Measurements from ENCODE around the gene SPTB. TPM values are rescaled to one million over a fixed set of nuclear protein-coding genes. Genes with fewer than 3 reads are reported as not detected.

Gene SPTB
- total and polyA plus RNA-seq, 9 donors, result 0.28 to 1.4 (median 0.68) TPM

- Histone ChIP-seq H3K27me3 (no peaks in the 10 kb centered on the region), H3K36me3 (no peaks in the 10 kb centered on the region), H3K9me3 (no peaks in the 10 kb centered on the region), H3K4me1 (ENCODE audit: insufficient read depth) (no peaks in the 10 kb centered on the region), H3K27ac (no peak overlapping the region), H3K4me3 (no peak overlapping the region)
- 77 to 84% (median 79%) methylated on average over 4 of the region's 4 CpGs for WGBS, 3 donors
- no peak for DNase-seq
- TF ChIP-seq CTCF (IDR thresholded peaks at IDR 0.05) (no peak), POLR2A (IDR thresholded peaks at IDR 0.05) (no peak), EP300 (IDR thresholded peaks at IDR 0.05) (no peak)
- intact Hi-C loops (cut with DNase I), result loop anchor here in 2 of 4 donors (5.0 kb wide), 2 partner anchors 151 to 161 kb away; partner anchors contain the start of gene RAB15 (in 1 of the 2)
Observed at GRCh38 chr14:64821651-64822050, 58.1 kb downstream of the SPTB start.

- no peaks in the 10 kb centered on the region for H3K27me3 ChIP-seq
- no peak overlapping the region for H3K27ac ChIP-seq
- no peaks in the 10 kb centered on the region for H3K36me3 ChIP-seq
- H3K9me3 ChIP-seq, result no peaks in the 10 kb centered on the region
- 76 to 88% (median 82%) methylated on average over 9 of the region's 9 CpGs for WGBS, 3 donors
- TF ChIP-seq EP300 (IDR thresholded peaks at IDR 0.05) (no peak), CTCF (IDR thresholded peaks at IDR 0.05) (no peak), POLR2A (IDR thresholded peaks at IDR 0.05) (no peak)
- DNase-seq, result no peak
- no peaks in the 10 kb centered on the region for H3K4me1 ChIP-seq (ENCODE audit: insufficient read depth)
- intact Hi-C loops (cut with DNase I), result no loop called here
- H3K4me3 ChIP-seq, result no peak overlapping the region
Observed at GRCh38 chr14:64818151-64818550, 61.6 kb downstream of the SPTB start.

GRCh38 chr14:64817631-64818030, 62.1 kb downstream of the SPTB start:
- Histone ChIP-seq H3K36me3 (no peaks in the 10 kb centered on the region), H3K4me3 (no peak overlapping the region), H3K9me3 (no peaks in the 10 kb centered on the region), H3K27me3 (no peaks in the 10 kb centered on the region), H3K27ac (no peak overlapping the region), H3K4me1 (ENCODE audit: insufficient read depth) (no peaks in the 10 kb centered on the region)
- no peak for TF ChIP-seq POLR2A (IDR thresholded peaks at IDR 0.05)
- no peak for TF ChIP-seq CTCF (IDR thresholded peaks at IDR 0.05)
- no peak for TF ChIP-seq EP300 (IDR thresholded peaks at IDR 0.05)
- DNase-seq, result no peak
- intact Hi-C loops (cut with DNase I), result no loop called here
- 29 to 48% (median 48%) methylated on average over 3 of the region's 3 CpGs for WGBS, 3 donors

GRCh38 chr14:64816221-64816783, 63.4 kb downstream of the SPTB start:
- intact Hi-C loops (cut with DNase I), result no loop called here
- H3K4me3 ChIP-seq, result no peak overlapping the region
- H3K9me3 ChIP-seq, result no peaks in the 10 kb centered on the region
- H3K27ac ChIP-seq, result no peak overlapping the region
- no peak for DNase-seq
- TF ChIP-seq CTCF (IDR thresholded peaks at IDR 0.05), result no peak
- no peak for TF ChIP-seq POLR2A (IDR thresholded peaks at IDR 0.05)
- no peak for TF ChIP-seq EP300 (IDR thresholded peaks at IDR 0.05)
- no peaks in the 10 kb centered on the region for H3K27me3 ChIP-seq
- WGBS, 3 donors, result 80 to 88% (median 82%) methylated on average over 6 of the region's 6 CpGs
- H3K36me3 ChIP-seq, result no peaks in the 10 kb centered on the region
- H3K4me1 ChIP-seq (ENCODE audit: insufficient read depth), result no peaks in the 10 kb centered on the region
